Sigmoid colon (tissue), 7 donors: ENCODE measurements around the gene REEP2. TPM values are rescaled to one million over a fixed set of nuclear protein-coding genes. Genes with fewer than 3 reads are reported as not detected.
A peak's percentile ranks its signal among the peaks of the same experiment; 100 is the strongest.

Source experiments
- DNase-seq: peaks from one replicate; pipeline ENCODE4 v3.0.0-alpha.2; 2019
- H3K27ac ChIP-seq, 4 donors: fragments of 200-600 bp; sonication (generic); one replicate each; pipeline ENCODE4 v1.5.1; 2016 to 2019; ENCODE audit warnings: mild to moderate bottlenecking in 1 of 4
- H3K27me3 ChIP-seq, 3 donors: fragments of 200-600 bp; sonication (generic); one replicate each; pipeline ENCODE4 v1.5.1; 2019; ENCODE audit warnings: mild to moderate bottlenecking in 1 of 3
- H3K36me3 ChIP-seq, 4 donors: fragments of 200-600 bp; sonication (generic); one replicate each; pipeline ENCODE4 v1.5.1; 2016 to 2019
- H3K4me1 ChIP-seq, 4 donors: fragments of 200-600 bp; sonication (generic); one replicate each; pipeline ENCODE4 v1.5.1; 2017 to 2019
- H3K4me3 ChIP-seq, 4 donors: fragments of 200-600 bp; sonication (generic); one replicate each; pipeline ENCODE4 v1.5.1; 2017 to 2019; ENCODE audit warnings: mild to moderate bottlenecking in 2 of 4, moderate library complexity in 1 of 4
- H3K9me3 ChIP-seq, 4 donors: fragments of 200-600 bp in 3 of 4; sonication (generic) in 3 of 4; one replicate each; pipeline versions ENCODE4 v1.5.1 to v1.6.1; 2013 to 2019
- CTCF ChIP-seq, 4 experiments: fragments of 450-650 bp in 3 of 4; fragments of 200-600 bp in 1 of 4; IDR thresholded peaks; one replicate each; pipeline ENCODE4 v1.5.1; 2016 to 2019; ENCODE audit warnings: antibody characterized with exemption in 4 of 4, mild to moderate bottlenecking in 3 of 4, moderate library complexity in 2 of 4
- EP300 ChIP-seq, 4 donors: sonication (generic); formaldehyde crosslinking; IDR thresholded peaks; one replicate each; pipeline ENCODE4 v1.6.1; 2017; ENCODE audit warnings: antibody characterized with exemption in 4 of 4
- POLR2A ChIP-seq, 2 donors: fragments of 450-650 bp; IDR thresholded peaks; one replicate each; pipeline ENCODE4 v1.6.1; 2016; ENCODE audit warnings: antibody characterized with exemption in 2 of 2, mild to moderate bottlenecking in 2 of 2, moderate library complexity in 2 of 2
- POLR2AphosphoS5 ChIP-seq, 4 donors: sonication (generic); formaldehyde crosslinking; IDR thresholded peaks; one replicate each; pipeline ENCODE4 v1.6.1; 2017; ENCODE audit warnings: antibody characterized with exemption in 4 of 4
- WGBS, 2 donors: extraction: QIAGEN DNeasy Blood & Tissue Kit; methylation state at CpG; one replicate each; pipeline ENCODE4 v1.1.7; 2013; 5-methylcytosine and 5-hydroxymethylcytosine counted together
- intact Hi-C: fragments of 100-400 bp; cut with DNase I; formaldehyde crosslinking; loops from one replicate; pipeline ENCODE4 v1.15.1; 2023
- polyA plus RNA-seq, 3 donors: library from polyadenylated mRNA; stranded (reverse); fragments of 200-250 nt; gene quantifications; one replicate each; pipeline ENCODE4 v1.2.3, GENCODE V29; 2013
- total RNA-seq, 4 donors: library from RNA; depleted of rRNA; stranded (reverse); fragments of >200 nt; gene quantifications; one replicate each; pipeline ENCODE4 v1.1.0, GENCODE V29; 2016
- donor health status: healthy with polysubstance abuse.
- donor health status: Bipolar disorder and iron deficiency.
- donor health status: healthy.

Gene REEP2
- total and polyA plus RNA-seq, 7 donors: 0.92 to 24.6 (median 7.7) TPM

DNA sequence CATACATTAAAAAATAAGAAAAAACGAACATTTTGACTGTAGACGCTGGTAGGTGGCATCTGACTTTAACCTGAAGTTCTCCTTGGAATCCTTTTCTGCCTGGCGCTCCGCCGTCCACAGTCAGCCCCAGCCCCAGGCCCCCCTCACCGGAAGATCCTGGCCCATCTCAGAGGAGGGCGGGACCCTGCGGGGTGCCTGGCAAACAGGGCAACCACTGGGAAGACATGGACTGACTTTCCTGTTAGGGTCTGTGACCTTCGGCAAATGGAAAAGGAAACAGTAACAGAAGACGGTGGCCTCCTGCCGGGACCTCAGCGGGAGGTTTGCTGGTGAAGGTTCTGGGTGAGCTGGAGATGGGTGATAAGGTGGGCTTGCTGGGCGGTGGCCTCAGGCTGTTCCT, 14.7 kb downstream of the REEP2 start:
- intact Hi-C loops: no loop called here
- Histone ChIP-seq H3K4me3 (no peak overlapping the region), H3K36me3 (no peaks in the 10 kb centered on the region), H3K27me3 (no peaks in the 10 kb centered on the region), H3K9me3 (no peaks in the 10 kb centered on the region), H3K4me1 (peaks cover 0 to 21% (median 17%) of the 10 kb centered on the region in 4 donors), H3K27ac (no peak overlapping the region)
- DNase-seq: peak; percentile 46
- no peak for TF ChIP-seq POLR2AphosphoS5 (IDR thresholded peaks at IDR 0.05)
- TF ChIP-seq CTCF (IDR thresholded peaks at IDR 0.05): no peak
- TF ChIP-seq EP300 (IDR thresholded peaks at IDR 0.05): no peak
- TF ChIP-seq POLR2A (IDR thresholded peaks at IDR 0.05): no peak
- 88 to 93% methylated on average over 13 of the region's 13 CpGs for WGBS, 2 donors

- DNase-seq: peak; percentile 55
- no peak overlapping the region for H3K27ac ChIP-seq
- no peaks in the 10 kb centered on the region for H3K27me3 ChIP-seq
- no peaks in the 10 kb centered on the region for H3K36me3 ChIP-seq
- H3K9me3 ChIP-seq: no peaks in the 10 kb centered on the region
- intact Hi-C loops: no loop called here
- H3K4me3 ChIP-seq: no peak overlapping the region
- no peak for TF ChIP-seq POLR2A (IDR thresholded peaks at IDR 0.05)
- no peak for TF ChIP-seq CTCF (IDR thresholded peaks at IDR 0.05)
- no peak for TF ChIP-seq POLR2AphosphoS5 (IDR thresholded peaks at IDR 0.05)
- TF ChIP-seq EP300 (IDR thresholded peaks at IDR 0.05): no peak
- H3K4me1 ChIP-seq: peaks cover 0 to 26% (median 19%) of the 10 kb centered on the region in 4 donors
- WGBS, 2 donors: 84 to 93% methylated on average over 8 of the region's 8 CpGs
These were observed 15.3 kb downstream of the REEP2 start for GRCh38 chr5:138454121-138454520.

DNA sequence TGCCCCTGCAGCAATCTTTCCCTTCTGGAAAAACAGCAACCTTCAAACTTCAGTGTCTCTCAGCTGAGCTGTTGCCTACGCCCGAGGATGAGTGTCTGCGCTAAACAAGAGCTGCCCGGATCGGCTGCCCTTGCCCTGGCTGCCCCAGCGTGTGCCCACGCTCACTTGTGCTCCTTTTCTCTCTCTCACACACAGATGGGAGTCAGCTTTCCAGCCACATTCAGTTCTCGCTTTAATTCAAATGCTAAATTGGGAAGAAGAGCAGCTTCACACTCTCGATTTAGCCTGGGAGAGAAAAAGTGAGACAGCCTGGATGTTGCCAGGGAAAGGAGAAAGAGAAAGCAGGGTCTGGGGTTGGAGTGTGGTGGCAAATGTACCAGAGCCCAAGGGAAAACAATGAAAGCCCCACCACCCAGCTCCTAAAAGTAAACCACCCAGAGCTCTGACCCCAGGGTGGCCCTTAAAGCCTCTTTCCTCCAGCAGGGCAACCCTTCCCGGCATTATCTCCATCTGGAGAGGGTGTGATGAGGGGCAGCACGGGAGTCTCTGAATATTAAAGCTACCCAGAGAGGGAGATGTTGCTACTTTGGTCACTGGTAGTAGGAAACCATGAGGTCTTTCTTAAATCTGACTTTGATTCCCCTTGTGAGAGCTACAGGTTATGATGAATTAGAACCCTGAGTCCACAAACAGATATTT, 16.5 kb downstream of the REEP2 start:
- no peaks in the 10 kb centered on the region for H3K9me3 ChIP-seq
- no peak for TF ChIP-seq CTCF (IDR thresholded peaks at IDR 0.05)
- no peak for TF ChIP-seq POLR2AphosphoS5 (IDR thresholded peaks at IDR 0.05)
- no peak for TF ChIP-seq EP300 (IDR thresholded peaks at IDR 0.05)
- TF ChIP-seq POLR2A (IDR thresholded peaks at IDR 0.05): no peak
- 82% methylated on average over 11 of the region's 11 CpGs for WGBS, 2 donors
- no peak overlapping the region for H3K4me3 ChIP-seq
- peaks cover 0 to 17% (median 8%) of the 10 kb centered on the region in 4 donors for H3K4me1 ChIP-seq
- peak; percentile 51 for DNase-seq
- no peak overlapping the region for H3K27ac ChIP-seq
- H3K36me3 ChIP-seq: no peaks in the 10 kb centered on the region
- no peaks in the 10 kb centered on the region for H3K27me3 ChIP-seq
- intact Hi-C loops: no loop called here

GRCh38 chr5:138457531-138458275, 18.8 kb downstream of the REEP2 start:
- no peaks in the 10 kb centered on the region for H3K9me3 ChIP-seq
- no peak for DNase-seq
- TF ChIP-seq EP300 (IDR thresholded peaks at IDR 0.05): no peak
- TF ChIP-seq CTCF (IDR thresholded peaks at IDR 0.05): no peak
- TF ChIP-seq POLR2AphosphoS5 (IDR thresholded peaks at IDR 0.05): no peak
- TF ChIP-seq POLR2A (IDR thresholded peaks at IDR 0.05): no peak
- WGBS, 2 donors: 72 to 81% methylated on average over 12 of the region's 12 CpGs
- no peak overlapping the region for H3K4me3 ChIP-seq
- peaks cover 0 to 17% (median 10%) of the 10 kb centered on the region in 4 donors for H3K4me1 ChIP-seq
- intact Hi-C loops: no loop called here
- no peaks in the 10 kb centered on the region for H3K36me3 ChIP-seq
- no peak overlapping the region for H3K27ac ChIP-seq
- no peaks in the 10 kb centered on the region for H3K27me3 ChIP-seq
